Gastrocnemius medialis (tissue), 4 donors: Measurements from ENCODE around the gene POLR3H. TPM values are rescaled to one million over a fixed set of nuclear protein-coding genes. Genes with fewer than 3 reads are reported as not detected.

Experiments used
- ATAC-seq, 2 donors: fragments of 150-250 bp; one replicate each; pipeline ENCODE4 v1.9.1; 2016
- DNase-seq, 2 donors: peaks; one replicate each; pipeline ENCODE4 v3.0.0-alpha.2; 2019
- H3K27ac ChIP-seq, 4 donors: fragments of 200-600 bp; sonication (generic); 1 replicate in 1 of 4; 2 replicates in 3 of 4; pipeline ENCODE4 v1.5.1; 2016 to 2018; ENCODE audit warnings: mild to moderate bottlenecking in 2 of 4, moderate library complexity in 1 of 4
- H3K27me3 ChIP-seq, 3 donors: fragments of 200-600 bp; sonication (generic) in 2 of 3; 1 replicate in 1 of 3; 2 replicates in 2 of 3; pipeline versions ENCODE4 v1.5.1 to v1.6.0; 2016 to 2019; ENCODE audit warnings: mild to moderate bottlenecking in 1 of 3, moderate library complexity in 1 of 3
- H3K36me3 ChIP-seq, 2 donors: fragments of 200-600 bp; sonication (generic) in 1 of 2; one replicate each; pipeline ENCODE4 v1.5.1; 2017 to 2018
- H3K4me1 ChIP-seq, 2 donors: fragments of 200-600 bp; sonication (generic) in 1 of 2; one replicate each; pipeline ENCODE4 v1.5.1; 2016 to 2017; ENCODE audit warnings: mild to moderate bottlenecking in 2 of 2
- H3K4me3 ChIP-seq, 4 donors: fragments of 200-600 bp; sonication (generic) in 3 of 4; 1 replicate in 1 of 4; 2 replicates in 3 of 4; pipeline ENCODE4 v1.5.1; 2016 to 2019; ENCODE audit warnings: mild to moderate bottlenecking in 2 of 4
- H3K9me3 ChIP-seq, 3 donors: fragments of 200-600 bp; sonication (generic) in 2 of 3; 1 replicate in 1 of 3; 2 replicates in 2 of 3; pipeline ENCODE4 v1.5.1; 2016 to 2019
- CTCF ChIP-seq, 5 experiments: fragments of 450-650 bp in 3 of 5; fragments of 200-600 bp in 2 of 5; sonication (generic) in 2 of 5; IDR thresholded peaks in 4 of 5; conservative IDR thresholded peaks in 1 of 5; 1 replicate in 4 of 5; 2 replicates in 1 of 5; pipeline ENCODE4 v1.5.1; 2016 to 2019; ENCODE audit warnings: antibody characterized with exemption in 5 of 5, mild to moderate bottlenecking in 3 of 5, moderate library complexity in 3 of 5
- POLR2A ChIP-seq, 2 donors: fragments of 450-650 bp; IDR thresholded peaks; one replicate each; pipeline ENCODE4 v1.6.1; 2017; ENCODE audit warnings: antibody characterized with exemption in 2 of 2, mild to moderate bottlenecking in 2 of 2, moderate library complexity in 2 of 2
- in situ Hi-C, 4 donors: fragments of 200-750 bp; cut with MboI; loops; one replicate each; pipeline versions ENCODE4 v1.15.0 to v1.8.0; 2017; ENCODE audit warnings: low sequenced_read_pairs in 4 of 4
- intact Hi-C: fragments of 100-400 bp; cut with DNase I; formaldehyde crosslinking; loops from one replicate; pipeline ENCODE4 v1.15.1; 2023; ENCODE audit warnings: low total_unique reads
- total RNA-seq, 4 donors: library from RNA; depleted of rRNA; stranded (reverse); fragments of >200 nt; gene quantifications; one replicate each; pipeline versions ENCODE4 v1.1.0 to v1.2.3, GENCODE V29; 2016

Gene POLR3H
- total RNA-seq, 4 donors from 2014 or later, result 5.7 to 11.0 (median 6.9) TPM

DNA sequence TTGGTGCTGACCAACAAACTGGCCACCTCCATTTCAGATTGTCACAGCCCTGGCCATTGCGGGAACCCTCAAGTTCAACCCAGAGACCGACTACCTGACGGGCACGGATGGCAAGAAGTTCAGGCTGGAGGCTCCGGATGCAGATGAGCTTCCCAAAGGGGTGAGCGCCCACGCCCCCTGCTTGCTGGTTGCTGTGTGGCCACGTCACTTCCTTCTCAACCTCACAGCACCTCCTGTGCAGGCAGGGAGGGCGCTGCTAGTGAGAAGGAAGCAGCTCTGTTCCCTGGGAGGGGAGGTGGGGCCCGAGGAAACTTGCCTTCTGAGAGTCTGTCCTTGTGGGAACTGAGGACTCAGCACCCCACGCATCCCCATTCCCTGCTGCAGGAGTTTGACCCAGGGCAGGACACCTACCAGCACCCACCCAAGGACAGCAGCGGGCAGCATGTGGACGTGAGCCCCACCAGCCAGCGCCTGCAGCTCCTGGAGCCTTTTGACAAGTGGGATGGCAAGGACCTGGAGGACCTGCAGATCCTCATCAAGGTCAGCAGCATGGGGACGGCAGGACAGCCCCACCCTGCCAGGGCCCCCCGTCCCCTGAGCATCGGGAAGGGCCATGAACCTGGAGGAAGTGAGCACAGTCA lies 19.3 kb downstream of the POLR3H start:
- TF ChIP-seq POLR2A (IDR thresholded peaks at IDR 0.05) (no peak), CTCF (IDR thresholded peaks at IDR 0.05 in 4 of 5, conservative IDR thresholded peaks at IDR 0.05 in 1 of 5) (no peak)
- no peak for DNase-seq
- Histone ChIP-seq H3K27ac (peak overlapping the region; percentile 73 to 96 (median 84)), H3K4me1 (peaks cover 26 to 31% of the 10 kb centered on the region in 2 donors), H3K4me3 (no peak overlapping the region), H3K27me3 (no peaks in the 10 kb centered on the region), H3K36me3 (peaks cover 0 to 85% of the 10 kb centered on the region in 2 donors), H3K9me3 (no peaks in the 10 kb centered on the region)
- in situ Hi-C loops (loop anchor here in 2 of 4 donors (5.0 to 25.0 kb wide), 2 partner anchors 123 to 238 kb away; partner anchors contain the start of gene RANGAP1 (in 1 of the 2)), intact Hi-C loops (loop anchor here (5.0 kb wide), 1 partner anchor 198 kb away; no protein-coding TSS in a partner anchor)
- no peak for ATAC-seq

GRCh38 chr22:41524251-41524661 lies 20.0 kb downstream of the POLR3H start:
- DNase-seq (no peak), ATAC-seq (peak; percentile 5 to 22)
- no peaks in the 10 kb centered on the region for H3K27me3 ChIP-seq
- H3K36me3 ChIP-seq, result peaks cover 0 to 85% of the 10 kb centered on the region in 2 donors
- no peaks in the 10 kb centered on the region for H3K9me3 ChIP-seq
- intact Hi-C loops (no loop called here), in situ Hi-C loops (loop anchor here in 1 of 4 donors (5.0 kb wide), 1 partner anchor 122 kb away; no protein-coding TSS in a partner anchor)
- H3K27ac ChIP-seq, result peak overlapping the region; percentile 73 to 96 (median 84)
- H3K4me3 ChIP-seq, result no peak overlapping the region
- TF ChIP-seq CTCF (IDR thresholded peaks at IDR 0.05 in 4 of 5, conservative IDR thresholded peaks at IDR 0.05 in 1 of 5) (no peak), POLR2A (IDR thresholded peaks at IDR 0.05) (no peak)
- peaks cover 26 to 31% of the 10 kb centered on the region in 2 donors for H3K4me1 ChIP-seq

DNA sequence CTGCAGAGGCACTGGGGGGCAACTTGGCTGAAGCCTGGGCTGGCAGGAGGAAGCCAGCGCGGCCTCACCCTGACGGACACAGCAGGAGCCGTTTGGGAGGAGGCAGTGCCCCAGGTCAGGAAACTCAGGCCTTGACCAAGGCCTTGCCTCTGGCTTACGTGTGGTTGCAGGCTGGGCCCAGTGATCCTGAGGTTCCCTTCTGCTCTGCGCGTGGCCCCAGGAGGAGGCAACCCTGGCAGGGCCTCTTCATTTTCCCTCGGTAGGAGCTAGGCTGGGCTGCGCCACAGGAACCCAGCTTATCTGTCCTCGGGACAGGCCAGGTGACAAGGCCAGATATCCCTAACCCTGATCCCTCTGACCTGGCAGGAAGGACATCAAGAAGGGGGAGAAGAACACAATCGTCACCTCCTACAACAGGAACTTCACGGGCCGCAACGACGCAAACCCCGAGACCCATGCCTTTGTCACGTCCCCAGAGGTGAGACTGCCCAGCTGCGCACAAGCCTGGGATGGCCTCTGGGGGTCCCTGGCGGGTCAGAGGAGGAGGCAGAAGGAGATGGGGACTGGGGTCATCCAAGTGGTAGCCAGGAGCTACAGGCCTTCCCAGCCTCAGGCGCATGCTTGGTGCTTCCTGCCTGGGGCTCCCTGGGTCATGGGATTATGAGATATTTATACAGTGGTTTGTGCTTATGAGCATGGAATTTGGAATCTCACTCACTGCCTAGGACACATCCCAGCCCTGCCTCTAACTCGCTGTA lies 20.6 kb downstream of the POLR3H start:
- H3K36me3 ChIP-seq, result peaks cover 0 to 84% of the 10 kb centered on the region in 2 donors
- intact Hi-C loops (no loop called here), in situ Hi-C loops (loop anchor here in 1 of 4 donors (5.0 kb wide), 1 partner anchor 121 kb away; no protein-coding TSS in a partner anchor)
- peak overlapping the region; percentile 73 to 96 (median 84) for H3K27ac ChIP-seq
- H3K4me1 ChIP-seq, result peaks cover 26 to 31% of the 10 kb centered on the region in 2 donors
- ATAC-seq (peak; percentile 21 to 29), DNase-seq (no peak)
- no peak for TF ChIP-seq POLR2A (IDR thresholded peaks at IDR 0.05)
- H3K27me3 ChIP-seq, result no peaks in the 10 kb centered on the region
- no peaks in the 10 kb centered on the region for H3K9me3 ChIP-seq
- no peak overlapping the region for H3K4me3 ChIP-seq

DNA sequence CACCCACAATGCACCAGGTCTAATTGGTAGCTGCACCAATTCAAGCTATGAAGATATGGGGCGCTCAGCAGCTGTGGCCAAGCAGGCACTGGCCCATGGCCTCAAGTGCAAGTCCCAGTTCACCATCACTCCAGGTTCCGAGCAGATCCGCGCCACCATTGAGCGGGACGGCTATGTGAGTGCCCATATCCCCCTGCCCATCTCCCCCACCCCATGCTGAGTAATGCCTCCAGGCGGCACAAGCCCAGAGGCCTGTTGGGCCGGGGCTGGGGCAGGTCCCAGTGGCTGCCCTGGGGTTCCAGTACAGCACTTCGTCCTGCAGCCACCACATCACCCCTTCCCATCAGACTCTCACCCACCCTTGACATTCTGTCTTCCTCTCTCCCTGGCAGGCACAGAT lies 21.5 kb downstream of the POLR3H start:
- in situ Hi-C loops, result loop anchor here in 1 of 4 donors (5.0 kb wide), 1 partner anchor 121 kb away; no protein-coding TSS in a partner anchor
- no peak for TF ChIP-seq CTCF (IDR thresholded peaks at IDR 0.05 in 4 of 5, conservative IDR thresholded peaks at IDR 0.05 in 1 of 5)
- TF ChIP-seq POLR2A (IDR thresholded peaks at IDR 0.05), result no peak
- H3K27me3 ChIP-seq, result no peaks in the 10 kb centered on the region

DNA sequence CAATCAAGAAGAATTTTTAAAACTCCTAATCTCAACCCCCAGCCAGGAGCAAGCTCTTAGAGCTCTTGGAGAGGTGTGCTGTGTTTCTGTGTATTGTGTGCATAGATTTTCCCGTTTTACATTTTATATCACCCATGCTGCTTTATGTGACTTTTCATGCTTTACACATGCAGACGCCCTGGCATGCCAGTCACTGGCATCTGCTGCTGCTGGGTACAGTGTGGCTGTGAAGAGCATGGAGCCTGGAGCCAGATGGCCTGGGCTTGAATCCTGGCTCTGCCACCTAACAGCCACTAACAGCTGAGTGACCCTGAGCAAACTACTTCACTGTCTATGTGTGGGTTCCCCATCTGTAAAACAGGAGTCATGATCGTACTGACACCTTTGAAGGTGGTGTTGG lies 23.1 kb downstream of the POLR3H start:
- peaks cover 35 to 39% of the 10 kb centered on the region in 2 donors for H3K4me1 ChIP-seq
- H3K9me3 ChIP-seq, result no peaks in the 10 kb centered on the region

More for the DNA sequence above, 21.5 kb downstream of the POLR3H start:
- Histone ChIP-seq H3K36me3 (peaks cover 0 to 84% of the 10 kb centered on the region in 2 donors), H3K4me3 (no peak overlapping the region), H3K9me3 (no peaks in the 10 kb centered on the region), H3K4me1 (peaks cover 29 to 35% of the 10 kb centered on the region in 2 donors), H3K27ac (peak overlapping the region; percentile 73 to 96 (median 84))
- no peak for ATAC-seq
- intact Hi-C loops, result no loop called here
- no peak for DNase-seq

More for the DNA sequence above, 23.1 kb downstream of the POLR3H start:
- no peak for TF ChIP-seq POLR2A (IDR thresholded peaks at IDR 0.05)
- TF ChIP-seq CTCF (IDR thresholded peaks at IDR 0.05 in 4 of 5, conservative IDR thresholded peaks at IDR 0.05 in 1 of 5), result no peak
- intact Hi-C loops (no loop called here), in situ Hi-C loops (loop anchor here in 1 of 4 donors (5.0 kb wide), 1 partner anchor 119 kb away; no protein-coding TSS in a partner anchor)
- Histone ChIP-seq H3K4me3 (no peak overlapping the region), H3K36me3 (peaks cover 0 to 83% of the 10 kb centered on the region in 2 donors), H3K27ac (peak overlapping the region; percentile 3 to 96 (median 66)), H3K27me3 (no peaks in the 10 kb centered on the region)
- ATAC-seq, result no peak
- DNase-seq, result no peak
